Activated CD4-positive, alpha-beta T cell treated with anti-CD3 and anti-CD28 coated beads, Interleukin-2, amount 50 U/mL, for 16 hours (primary cell): ENCODE results near the gene EGFR.

ENCODE experiments used
- DNase-seq: peaks from one replicate; pipeline ENCODE4 v3.0.0-alpha.2; 2020

The EGFR gene

GRCh38 chr7:55234408-55234807 lies 215.6 kb downstream of the EGFR start:
- DNase-seq, result no peak

DNA sequence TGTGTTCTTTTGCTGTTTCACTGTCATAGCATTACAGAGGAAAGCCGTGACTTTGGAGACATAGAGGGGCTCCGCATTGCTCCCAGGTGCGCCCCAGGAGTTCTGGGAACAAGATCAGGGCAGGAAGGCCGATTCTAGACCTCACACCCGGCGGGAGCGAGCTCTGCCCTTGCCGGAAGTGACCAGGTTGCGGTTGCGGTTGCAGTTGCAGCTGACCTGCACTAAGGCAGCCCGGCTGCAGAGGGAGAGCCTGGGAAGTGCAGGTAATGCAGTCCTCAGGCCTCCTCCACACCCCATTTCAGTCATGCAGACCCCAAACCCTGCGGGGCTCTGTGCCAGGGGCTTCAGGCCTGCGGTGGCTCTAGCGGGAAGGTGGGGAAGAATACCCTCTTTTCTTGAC lies 216.3 kb downstream of the EGFR start:
- no peak for DNase-seq

DNA sequence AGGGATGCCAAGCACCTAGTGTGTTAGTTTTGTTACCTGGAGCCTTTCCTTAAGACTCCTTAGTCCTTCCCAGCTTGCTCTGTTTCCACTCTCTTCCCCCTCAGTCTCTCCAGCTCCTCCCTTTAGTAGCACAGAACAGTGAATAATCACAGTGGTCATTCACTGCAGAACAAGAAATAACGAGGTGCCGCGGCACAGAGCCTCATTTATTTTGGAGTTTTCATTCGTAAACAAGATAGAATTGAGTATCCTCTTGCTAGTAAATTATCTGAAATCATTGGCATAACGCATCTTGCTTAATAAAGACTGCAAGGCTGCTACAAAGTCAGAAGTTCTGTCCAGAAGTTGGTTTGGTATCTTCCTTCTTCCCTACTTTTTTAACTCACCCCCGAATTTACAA lies 217.0 kb downstream of the EGFR start:
- no peak for DNase-seq

DNA sequence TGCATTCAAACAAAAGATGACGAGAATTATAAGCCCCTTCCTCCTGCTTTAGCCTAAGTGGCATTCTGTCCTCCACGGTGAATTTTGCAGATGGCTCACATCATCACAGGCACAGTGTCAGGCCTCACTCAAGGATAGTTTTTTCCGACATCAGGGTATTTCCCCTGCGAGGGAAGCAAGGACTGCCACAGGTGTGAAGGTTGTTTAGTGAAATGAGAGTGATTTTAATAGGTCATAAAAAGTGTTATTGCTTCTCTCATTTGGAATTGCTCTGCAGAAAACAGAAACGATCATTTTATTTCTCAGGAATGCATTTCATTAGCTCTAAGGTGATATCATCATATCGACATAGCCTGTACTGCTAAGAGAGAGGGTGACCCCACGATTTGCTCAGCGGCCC lies 217.7 kb downstream of the EGFR start:
- no peak for DNase-seq

- DNase-seq, result no peak
Measured at GRCh38 chr7:55237156-55237893, 218.5 kb downstream of the EGFR start.

- DNase-seq, result no peak
Measured at GRCh38 chr7:55239406-55239805, 220.6 kb downstream of the EGFR start.

GRCh38 chr7:55240418-55241142 lies 221.8 kb downstream of the EGFR start:
- no peak for DNase-seq

GRCh38 chr7:55241958-55242357 lies 223.1 kb downstream of the EGFR start:
- DNase-seq, result no peak

DNA sequence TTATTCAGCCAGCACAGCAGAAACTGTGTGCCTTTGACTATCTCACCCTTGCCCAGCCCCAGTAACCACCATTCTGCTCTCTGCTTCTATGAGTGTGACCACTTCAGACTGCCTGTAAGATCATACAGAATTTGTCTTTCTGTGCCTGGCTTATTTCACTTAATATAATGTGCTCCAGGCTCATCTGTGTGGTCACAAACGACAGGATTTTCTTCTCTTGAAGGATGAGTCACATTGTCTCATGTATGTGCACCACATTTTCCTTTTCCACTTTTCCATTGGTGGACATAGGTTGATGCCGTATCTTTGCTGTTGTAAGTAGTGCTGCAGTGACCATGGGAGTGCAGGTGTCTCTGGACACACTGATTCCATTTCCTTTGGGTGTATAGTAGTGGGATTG lies 223.8 kb downstream of the EGFR start:
- DNase-seq, result no peak

DNA sequence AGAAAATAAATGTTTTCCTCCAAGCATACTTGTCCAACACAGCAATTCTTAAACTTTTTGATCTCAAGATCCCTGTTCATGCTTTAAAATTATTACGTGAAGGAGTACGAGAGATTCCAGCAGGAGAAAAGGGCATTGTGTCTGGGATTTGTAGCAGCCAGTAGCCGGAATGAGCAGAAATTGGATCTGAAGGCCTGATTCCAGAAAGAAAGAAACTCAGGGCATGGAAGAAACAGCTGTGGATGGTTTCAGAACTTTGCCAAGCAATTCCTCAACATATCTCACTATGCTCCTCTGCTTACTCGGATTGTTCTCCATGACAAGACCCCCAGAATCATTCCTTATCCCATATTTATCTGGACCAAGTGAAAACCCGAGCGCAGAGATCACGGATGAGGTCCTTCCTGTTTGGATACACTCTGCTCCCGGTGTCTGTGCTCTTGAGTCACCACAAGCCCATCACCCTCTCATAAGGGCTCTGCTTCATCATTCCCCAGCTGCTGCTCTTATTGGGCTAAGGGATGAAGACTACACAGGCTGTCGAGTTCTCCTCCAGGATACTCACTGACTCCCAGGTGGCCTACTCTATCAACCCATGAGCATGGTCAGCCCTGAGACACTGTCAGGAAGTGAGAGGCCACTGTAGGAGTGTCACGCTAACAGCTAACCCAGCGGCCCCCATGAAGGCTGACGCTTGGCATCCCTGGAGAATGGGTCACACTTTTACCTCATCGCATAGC lies 225.4 kb downstream of the EGFR start:
- DNase-seq, result no peak

- DNase-seq, result no peak
Measured at GRCh38 chr7:55245271-55245723, 226.5 kb downstream of the EGFR start.

- no peak for DNase-seq
Measured at GRCh38 chr7:55246171-55246570, 227.4 kb downstream of the EGFR start.

- no peak for DNase-seq
Measured at GRCh38 chr7:55247428-55247827, 228.6 kb downstream of the EGFR start.

DNA sequence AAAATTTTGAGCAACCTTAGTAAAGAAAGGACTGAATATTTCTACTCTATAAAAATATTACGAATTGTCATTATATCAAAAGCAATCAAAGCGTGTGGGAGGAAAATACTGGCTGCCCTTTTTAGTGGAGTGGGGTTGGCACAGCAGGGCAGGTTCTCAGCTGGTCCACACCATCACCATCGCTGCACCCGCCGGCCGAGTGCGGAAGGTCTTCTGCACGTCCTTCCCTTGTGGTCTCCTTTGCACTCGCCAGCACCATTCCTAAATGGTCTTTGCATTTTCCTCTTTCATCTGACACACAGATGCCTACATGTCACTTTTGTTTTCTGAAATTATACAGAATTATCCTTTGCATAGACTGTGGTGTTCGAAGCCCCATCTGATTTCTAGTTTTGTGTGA lies 229.7 kb downstream of the EGFR start:
- no peak for DNase-seq

DNA sequence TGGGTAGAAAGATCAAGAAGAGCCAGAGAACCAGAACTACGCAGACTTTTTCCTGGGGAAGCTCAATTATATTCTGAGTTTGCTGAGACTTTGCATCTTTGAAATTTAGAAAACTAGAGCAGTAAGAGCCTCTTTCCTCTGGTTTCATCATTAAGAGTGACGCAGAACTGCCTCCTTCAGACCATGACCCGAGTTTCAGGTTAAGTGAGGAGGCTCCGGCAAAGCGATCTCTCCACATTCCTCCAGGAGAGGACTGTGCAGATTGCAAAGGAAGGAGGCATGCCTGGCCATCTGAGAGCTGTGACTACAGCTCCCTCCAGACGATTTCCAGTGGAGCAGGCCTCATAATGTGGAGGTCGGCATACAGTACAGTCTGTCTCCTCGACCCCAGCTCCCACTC lies 230.5 kb downstream of the EGFR start:
- no peak for DNase-seq

DNA sequence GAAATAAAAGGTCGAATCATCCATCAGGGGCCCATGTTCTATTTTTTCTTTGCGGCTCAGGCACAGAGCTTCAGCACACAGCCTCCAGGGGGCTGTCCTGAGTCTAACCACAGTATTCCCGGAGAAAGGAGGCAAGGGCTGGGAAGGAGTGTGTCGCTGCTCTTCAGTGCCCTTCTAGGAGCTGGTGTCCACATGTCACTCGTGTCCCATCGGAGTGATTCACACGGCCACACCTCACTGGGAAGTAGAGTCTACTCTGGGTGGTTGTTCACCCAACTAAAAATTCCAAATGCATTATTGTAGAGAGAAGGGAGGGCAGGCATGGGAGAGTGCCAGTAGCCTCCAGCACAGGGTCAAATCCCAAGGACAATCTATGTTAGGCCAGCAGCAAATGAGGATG lies 231.5 kb downstream of the EGFR start:
- DNase-seq, result no peak

GRCh38 chr7:55251313-55251712 lies 232.5 kb downstream of the EGFR start:
- DNase-seq, result no peak

GRCh38 chr7:55251911-55252310 lies 233.1 kb downstream of the EGFR start:
- DNase-seq, result no peak

- no peak for DNase-seq
Measured at GRCh38 chr7:55252386-55252785, 233.6 kb downstream of the EGFR start.

DNA sequence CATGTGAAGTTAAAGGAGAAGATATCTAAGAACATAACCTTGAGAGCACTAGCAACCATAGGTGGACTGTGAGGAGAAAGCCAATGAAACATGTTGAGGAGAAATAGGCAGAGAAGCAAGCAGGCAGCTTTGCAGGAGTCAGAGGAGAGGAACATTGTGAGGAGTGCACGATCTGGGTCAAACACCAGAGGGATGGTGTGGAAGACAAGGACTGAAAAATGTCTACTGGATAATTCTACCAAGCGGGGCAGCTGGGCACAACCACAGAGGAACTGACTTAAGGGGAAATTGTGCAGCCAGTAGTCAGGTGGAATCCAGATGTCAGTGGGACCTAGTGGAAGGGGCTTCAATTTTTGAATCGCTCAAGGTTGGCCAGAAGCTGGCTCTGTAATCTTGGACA lies 234.4 kb downstream of the EGFR start:
- DNase-seq, result no peak

GRCh38 chr7:55254242-55254595 lies 235.4 kb downstream of the EGFR start:
- DNase-seq, result no peak

DNA sequence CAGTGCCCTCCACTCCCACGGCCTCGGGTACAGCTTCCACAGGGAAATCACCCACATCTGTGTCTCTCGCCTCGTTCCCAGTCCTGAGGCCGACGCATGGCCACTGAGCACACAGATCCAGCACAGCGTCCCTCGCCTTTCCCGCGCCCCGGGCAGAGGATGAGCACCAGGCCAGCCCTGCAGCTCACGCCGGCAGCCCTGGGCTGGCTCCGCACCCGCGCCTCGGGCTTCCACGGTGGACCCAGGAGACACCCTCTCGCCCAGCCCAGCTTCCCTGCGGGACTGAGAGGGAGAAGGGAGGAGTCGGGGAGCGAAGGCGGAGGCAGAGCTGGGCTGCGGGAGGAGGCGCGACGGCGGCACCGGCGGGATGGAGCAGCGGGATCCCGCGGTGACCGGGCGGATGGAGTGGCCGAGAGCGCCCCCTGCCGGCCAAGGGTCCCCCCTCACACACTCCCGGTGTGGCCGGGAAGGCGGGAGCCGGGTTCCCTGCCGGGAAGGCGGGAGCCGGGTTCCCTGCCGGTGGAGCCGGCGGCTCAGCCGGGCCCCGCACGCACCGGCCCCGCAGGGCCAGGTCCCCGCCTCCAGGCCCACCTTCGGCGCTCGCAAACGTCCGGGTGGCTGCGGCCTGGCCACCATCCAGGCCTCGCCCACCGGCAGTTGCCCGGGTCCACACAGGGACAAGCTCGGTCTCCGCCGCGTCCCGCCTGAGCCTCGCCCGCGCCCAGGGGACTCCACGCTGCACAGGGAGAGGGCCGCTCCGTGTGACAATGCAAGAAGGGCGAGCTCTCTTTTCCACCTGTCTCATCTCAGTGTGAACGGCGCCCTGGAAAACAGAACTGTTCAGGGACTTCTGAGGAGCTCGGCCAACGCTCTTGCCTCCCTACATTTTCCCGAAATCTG lies 236.0 kb downstream of the EGFR start:
- DNase-seq, result peak; percentile 70
